Glomerular endothelial cell (primary cell): ENCODE measurements around the gene CCDC18. TPM values are rescaled to one million over a fixed set of nuclear protein-coding genes. Genes with fewer than 3 reads are reported as not detected.

Source experiments
- DNase-seq: peaks from one replicate; pipeline ENCODE4 v3.0.0-alpha.2; 2011; ENCODE audit warnings: low read depth, low spot score; ENCODE audit errors: extremely low read depth
- total RNA-seq: library from RNA; depleted of rRNA; stranded (reverse); fragments of >200 nt; gene quantifications from 2 replicates; pipeline ENCODE4 v1.2.3, GENCODE V29; 2015

The CCDC18 gene
- total RNA-seq, 1 donor from 2014 or later = 3.4 TPM

GRCh38 chr1:93302078-93302477 is 121.6 kb downstream of the CCDC18 start:
- no peak for DNase-seq

- peak; percentile 52 for DNase-seq
Measured at GRCh38 chr1:93304716-93305138, 124.2 kb downstream of the CCDC18 start.

DNA sequence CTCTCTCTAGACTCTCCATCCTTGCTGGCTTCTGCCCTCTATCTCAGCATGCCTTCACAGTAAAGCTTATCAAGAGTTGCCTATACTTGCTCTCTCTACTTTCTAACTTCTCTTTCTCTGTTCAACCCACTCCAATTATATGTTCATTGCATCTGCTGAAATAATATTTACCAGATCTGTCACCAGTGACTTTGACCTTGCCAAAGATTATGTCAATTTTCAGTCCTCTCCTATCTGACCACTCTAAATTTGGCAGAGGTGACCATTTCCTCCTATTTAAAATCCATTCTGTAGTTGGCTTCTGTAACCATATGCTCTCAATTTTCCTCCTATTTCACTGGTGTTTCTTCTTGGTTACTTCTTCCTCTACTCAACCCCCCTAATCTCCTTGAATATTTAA is 126.4 kb downstream of the CCDC18 start:
- DNase-seq = no peak

DNA sequence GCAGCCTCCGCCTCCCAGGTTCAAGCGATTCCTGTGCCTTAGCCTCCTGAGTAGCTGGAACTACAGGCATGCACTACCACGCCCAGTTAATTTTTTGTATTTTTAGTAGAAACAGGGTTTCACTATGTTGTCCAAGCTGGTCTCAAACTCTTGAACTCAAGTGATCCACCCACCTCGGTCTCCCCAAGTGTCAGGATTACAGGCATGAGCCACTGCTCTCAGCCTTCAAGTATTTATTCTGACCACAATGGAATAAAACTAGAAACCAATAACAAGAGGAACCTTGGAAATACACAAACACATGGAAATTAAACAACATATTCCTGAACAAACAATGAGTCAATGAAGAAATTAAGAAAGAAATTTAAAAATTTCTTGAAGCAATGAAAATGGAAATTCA is 132.5 kb downstream of the CCDC18 start:
- DNase-seq = no peak

DNA sequence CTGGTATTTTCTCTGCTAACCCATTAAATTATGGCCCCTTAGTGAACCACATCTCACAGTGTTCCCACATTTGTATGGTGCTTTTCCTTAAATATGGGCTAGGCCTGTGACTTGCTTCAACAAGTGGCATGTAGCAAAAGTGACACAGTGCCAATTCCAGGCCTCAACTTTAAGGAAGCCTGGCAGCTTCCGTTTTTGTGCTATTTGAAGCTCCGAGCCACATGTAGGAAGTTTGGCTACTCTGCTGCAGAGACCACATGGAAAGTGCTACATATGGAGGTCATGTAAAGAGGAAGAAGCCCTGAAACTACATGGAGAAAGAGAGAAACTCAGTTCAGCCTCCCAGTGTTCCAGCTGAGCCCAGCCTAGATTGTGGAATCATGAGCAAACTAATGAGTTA is 136.7 kb downstream of the CCDC18 start:
- no peak for DNase-seq

DNA sequence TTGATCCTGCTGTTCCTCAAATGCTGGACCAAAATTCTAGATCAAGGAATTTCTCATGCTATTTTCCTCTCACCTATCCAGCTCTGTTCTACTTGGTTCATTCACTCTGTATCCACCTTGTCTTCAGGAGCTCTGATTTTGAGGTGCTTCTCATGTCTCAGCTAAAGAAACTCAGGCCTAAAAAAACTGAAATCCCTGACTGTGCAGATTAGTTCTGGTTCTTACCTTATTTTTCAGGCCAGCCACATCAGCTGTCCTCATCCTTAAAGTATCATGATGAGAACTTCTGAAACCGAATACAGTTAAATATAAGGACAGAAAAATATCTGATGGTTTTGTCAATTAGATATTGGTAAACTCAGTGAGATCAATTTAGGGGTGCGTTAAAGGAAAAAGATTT is 137.4 kb downstream of the CCDC18 start:
- DNase-seq = no peak

DNA sequence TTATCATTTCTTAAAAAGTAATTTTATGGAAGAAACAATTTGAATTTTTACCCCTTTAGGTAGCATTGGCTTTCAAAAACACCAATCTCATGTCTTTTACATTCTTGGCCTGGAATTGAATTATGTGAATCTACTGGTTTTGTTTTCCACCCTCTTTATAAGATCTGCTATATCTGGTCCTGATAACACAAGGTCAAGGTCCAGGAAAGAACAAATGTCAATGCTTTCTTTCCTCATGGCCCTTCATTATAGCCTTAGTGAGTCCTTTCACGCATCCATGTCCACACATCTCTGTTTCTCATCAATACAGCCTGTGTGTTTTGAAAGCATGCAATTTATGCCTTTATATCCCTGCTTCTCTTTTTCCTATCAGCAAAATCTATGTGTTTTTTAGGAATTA is 141.2 kb downstream of the CCDC18 start:
- DNase-seq = no peak

DNA sequence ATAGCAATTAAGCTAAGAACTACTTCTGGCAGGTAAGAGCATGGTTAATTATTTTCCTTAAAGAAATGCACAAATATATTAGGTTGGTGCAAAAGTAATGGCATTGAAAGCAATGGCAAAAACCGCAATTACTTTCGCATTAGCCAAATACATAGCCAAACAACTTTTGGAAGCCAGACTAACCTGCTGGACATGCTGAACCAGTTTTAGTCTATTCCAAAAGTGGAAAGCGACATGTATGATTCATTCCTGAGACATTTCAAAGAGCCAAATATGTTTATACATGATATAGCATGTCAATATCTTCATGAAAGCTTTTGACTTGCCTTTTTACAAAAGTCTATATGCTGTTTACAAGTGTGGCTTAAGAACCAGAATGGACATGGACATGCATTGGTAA is 141.8 kb downstream of the CCDC18 start:
- no peak for DNase-seq

DNA sequence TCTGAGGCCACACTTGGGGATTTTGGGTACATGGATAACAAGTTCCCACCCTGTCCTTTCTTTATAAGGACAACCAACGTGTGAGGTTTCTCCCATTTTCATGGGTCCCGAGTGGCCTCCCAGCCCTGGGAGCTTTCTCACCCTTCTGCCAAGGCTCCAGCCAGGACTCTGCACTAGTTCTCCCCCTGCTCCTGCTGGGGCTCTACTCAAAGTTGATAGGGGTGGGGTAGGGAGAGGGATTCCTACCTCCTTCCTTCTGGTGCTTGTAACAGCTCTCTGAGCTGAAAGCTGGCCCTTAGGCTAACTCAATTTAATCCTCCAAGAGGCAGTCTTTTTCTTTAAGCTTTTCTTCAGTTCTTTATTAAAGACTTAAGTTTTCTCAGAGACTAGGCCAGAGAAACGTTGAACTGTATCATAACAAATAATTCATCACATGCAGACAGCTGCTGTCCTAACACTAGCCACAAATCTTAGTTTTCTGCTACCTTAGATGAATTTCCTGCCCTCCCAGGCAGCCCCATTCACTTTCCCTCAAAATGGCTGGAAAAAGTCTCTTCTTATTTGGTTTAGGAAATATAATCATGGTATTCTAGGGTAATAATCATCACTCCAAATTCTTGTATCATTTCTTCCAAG is 142.8 kb downstream of the CCDC18 start:
- DNase-seq = no peak

DNA sequence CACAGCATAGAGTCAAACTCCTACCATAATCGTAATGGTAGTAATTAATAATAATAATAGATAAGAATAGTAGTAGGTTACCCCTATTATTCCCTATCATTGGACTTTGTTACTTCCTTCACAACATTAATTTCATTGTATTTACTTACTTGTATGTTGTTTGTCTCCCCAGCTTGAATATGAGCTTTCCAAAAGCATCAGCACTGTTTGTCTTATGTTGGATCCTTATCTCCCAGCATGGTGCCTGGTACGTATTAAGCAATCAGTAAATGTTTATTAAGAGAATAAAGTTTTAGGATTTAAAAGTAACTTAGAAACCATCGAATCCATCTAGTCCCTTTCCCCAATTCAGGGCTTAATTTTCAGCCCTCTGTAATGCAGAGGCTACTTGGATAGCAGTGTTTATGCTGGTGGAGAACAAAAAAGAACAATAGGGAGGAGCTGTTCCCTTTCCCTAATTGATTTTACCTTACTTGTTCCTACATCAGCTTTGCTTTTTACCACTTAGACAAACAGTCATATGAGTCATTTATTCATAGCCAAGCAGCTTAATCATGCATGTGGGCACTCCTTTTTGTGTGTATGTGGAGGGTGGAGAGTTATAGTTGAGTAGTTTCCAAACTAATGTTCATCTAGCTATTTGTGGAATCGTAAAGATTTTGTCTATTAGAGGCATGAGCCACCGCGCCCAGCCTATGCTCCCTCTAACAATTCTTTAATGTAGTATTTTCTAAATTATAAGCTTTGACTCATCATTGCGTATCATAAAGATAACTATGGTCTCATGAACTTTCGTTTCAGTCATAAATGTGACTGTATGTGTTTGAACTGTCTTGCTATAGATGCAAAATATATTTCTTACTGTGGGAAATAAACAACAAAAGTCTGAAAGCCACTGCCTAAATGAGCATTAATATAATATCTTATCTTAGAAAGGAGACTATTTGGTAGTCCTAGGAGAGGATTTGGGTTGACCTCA is 144.3 kb downstream of the CCDC18 start:
- DNase-seq = no peak

Other genes with a start within 250 kb of the CCDC18 start
- gene DIPK1A, start 219.3 kb upstream of the CCDC18 start, total RNA-seq = 1.3 and 3.1 TPM in 2 replicates
- 16.6 and 19.5 TPM in 2 replicates for gene MTF2, start 101.4 kb upstream of the CCDC18 start, total RNA-seq
- 50.9 and 57.1 TPM in 2 replicates for gene TMED5, start 311 bp upstream of the CCDC18 start, total RNA-seq
- 33.1 and 39.6 TPM in 2 replicates for gene DR1, start 165.2 kb downstream of the CCDC18 start, total RNA-seq